H9 (cell line): Measurements from ENCODE around the gene SLX4. TPM values are rescaled to one million over a fixed set of nuclear protein-coding genes. Genes with fewer than 3 reads are reported as not detected.

Source experiments
- DNase-seq: peaks from one replicate; pipeline ENCODE4 v3.0.0-alpha.2; 2017
- H2AFZ ChIP-seq: one replicate; pipeline ENCODE4 v1.6.1; 2013; ENCODE audit warnings: mild to moderate bottlenecking, low read length, control low read depth, moderate library complexity
- H2AK5ac ChIP-seq: 2 replicates; pipeline ENCODE4 v1.6.1; 2013; ENCODE audit warnings: low read length, control low read depth, mixed read lengths; ENCODE audit not compliant: insufficient read length
- H2BK120ac ChIP-seq: one replicate; pipeline ENCODE4 v1.6.1; 2013; ENCODE audit warnings: low read depth, mild to moderate bottlenecking, low read length, control low read depth, inconsistent platforms; ENCODE audit not compliant: poor library complexity, severe bottlenecking
- H2BK12ac ChIP-seq: 2 replicates; pipeline ENCODE4 v1.6.1; 2013; ENCODE audit warnings: low read length, control low read depth, mixed read lengths, low read depth; ENCODE audit not compliant: insufficient read length
- H2BK15ac ChIP-seq: 2 replicates; pipeline ENCODE4 v1.6.1; 2013; ENCODE audit warnings: low read depth, low read length, control low read depth
- H2BK20ac ChIP-seq: one replicate; pipeline ENCODE4 v1.6.1; 2013; ENCODE audit warnings: low read depth, mild to moderate bottlenecking, low read length, control low read depth, inconsistent platforms; ENCODE audit not compliant: poor library complexity, severe bottlenecking
- H2BK5ac ChIP-seq: 2 replicates; pipeline ENCODE4 v1.6.1; 2013; ENCODE audit warnings: low read length, control low read depth, mixed read lengths; ENCODE audit not compliant: insufficient read length
- H3K14ac ChIP-seq: 2 replicates; pipeline ENCODE4 v1.6.1; 2013; ENCODE audit warnings: low read length, control low read depth; ENCODE audit not compliant: insufficient read depth
- H3K18ac ChIP-seq: 2 replicates; pipeline ENCODE4 v1.6.1; 2013; ENCODE audit warnings: low read depth, mild to moderate bottlenecking, mixed read lengths, low read length, control low read depth; ENCODE audit not compliant: insufficient read length
- H3K23ac ChIP-seq: 2 replicates; pipeline ENCODE4 v1.6.1; 2013; ENCODE audit warnings: low read length, control low read depth, mixed read lengths, low read depth; ENCODE audit not compliant: insufficient read length
- H3K23me2 ChIP-seq: 2 replicates; pipeline ENCODE4 v1.6.1; 2013; ENCODE audit warnings: low read depth, mild to moderate bottlenecking, mixed read lengths, low read length, control low read depth; ENCODE audit not compliant: insufficient read length, poor library complexity, severe bottlenecking
- H3K27ac ChIP-seq: 2 replicates; pipeline ENCODE4 v1.5.1; 2013; ENCODE audit warnings: low read length, control low read depth, mixed read lengths, low read depth; ENCODE audit not compliant: insufficient read length
- H3K27me3 ChIP-seq: 2 replicates; pipeline ENCODE4 v1.6.1; 2013; ENCODE audit warnings: low read length, control low read depth, inconsistent platforms; ENCODE audit not compliant: insufficient read depth
- H3K4ac ChIP-seq: 2 replicates; pipeline ENCODE4 v1.6.1; 2013; ENCODE audit warnings: low read depth, mild to moderate bottlenecking, control low read depth, inconsistent platforms, low read length, moderate library complexity
- H3K4me1 ChIP-seq: 2 replicates; pipeline ENCODE4 v1.6.1; 2013; ENCODE audit warnings: low read length, control low read depth, inconsistent platforms; ENCODE audit not compliant: insufficient read depth
- H3K4me2 ChIP-seq: 2 replicates; pipeline ENCODE4 v1.6.1; 2013; ENCODE audit warnings: low read length, control low read depth, mixed read lengths; ENCODE audit not compliant: insufficient read length, insufficient read depth
- H3K56ac ChIP-seq: 2 replicates; pipeline ENCODE4 v1.6.1; 2013; ENCODE audit warnings: low read depth, mild to moderate bottlenecking, mixed read lengths, low read length, control low read depth; ENCODE audit not compliant: insufficient read length
- H3K79me1 ChIP-seq: 2 replicates; pipeline ENCODE4 v1.6.1; 2013; ENCODE audit warnings: low read depth, mild to moderate bottlenecking, moderate library complexity, low read length, control low read depth, inconsistent platforms; ENCODE audit not compliant: insufficient read depth, poor library complexity, severe bottlenecking
- H3K79me2 ChIP-seq: 2 replicates; pipeline ENCODE4 v1.6.1; 2013; ENCODE audit warnings: low read length, control low read depth, inconsistent platforms; ENCODE audit not compliant: insufficient read depth
- H3K9ac ChIP-seq: 2 replicates; pipeline ENCODE4 v1.6.1; 2013; ENCODE audit warnings: low read length, control low read depth, mixed read lengths; ENCODE audit not compliant: insufficient read length; ENCODE audit errors: extremely low read depth
- H3K9me3 ChIP-seq: one replicate; pipeline ENCODE4 v1.6.1; 2013; ENCODE audit warnings: low read depth, low read length, inconsistent platforms; ENCODE audit not compliant: control insufficient read depth
- H3T11ph ChIP-seq: one replicate; pipeline ENCODE4 v1.6.1; 2013; ENCODE audit warnings: mild to moderate bottlenecking, low read length, control low read depth, inconsistent platforms
- H4K20me1 ChIP-seq: one replicate; pipeline ENCODE4 v1.6.1; 2013; ENCODE audit not compliant: control insufficient read depth, insufficient read length, insufficient read depth
- H4K5ac ChIP-seq: 2 replicates; pipeline ENCODE4 v1.6.1; 2013; ENCODE audit warnings: low read depth, mild to moderate bottlenecking, mixed read lengths, low read length, control low read depth; ENCODE audit not compliant: insufficient read length
- H4K8ac ChIP-seq: replicated peaks from 2 replicates; pipeline ENCODE4 v1.6.1; 2013; ENCODE audit warnings: low read length, control low read depth, mixed read lengths, low read depth; ENCODE audit not compliant: insufficient read length
- H4K91ac ChIP-seq: 2 replicates; pipeline ENCODE4 v1.6.1; 2013; ENCODE audit warnings: low read depth, mild to moderate bottlenecking, moderate library complexity, mixed read lengths, low read length, control low read depth; ENCODE audit not compliant: insufficient read length
- H3K27ac Mint-ChIP-seq, 3 experiments: 2 replicates in 2 of 3; 3 replicates in 1 of 3; pipeline ENCODE4 v1.8.0; 2020 to 2021; ENCODE audit warnings: mixed read lengths in 3 of 3, mild to moderate bottlenecking in 1 of 3, moderate library complexity in 1 of 3
- H3K27me3 Mint-ChIP-seq: 2 replicates; pipeline ENCODE4 v1.8.0; 2021; ENCODE audit warnings: low read depth, mild to moderate bottlenecking, moderate library complexity, mixed read lengths
- H3K36me3 Mint-ChIP-seq, 3 experiments: 2 replicates in 2 of 3; 3 replicates in 1 of 3; pipeline ENCODE4 v1.8.0; 2020 to 2021; ENCODE audit warnings: low read depth in 3 of 3, mixed read lengths in 3 of 3; ENCODE audit not compliant: insufficient read depth in 1 of 3
- H3K4me1 Mint-ChIP-seq, 2 experiments: 2 replicates each; pipeline ENCODE4 v1.8.0; 2020; ENCODE audit warnings: mixed read lengths in 2 of 2
- H3K4me3 Mint-ChIP-seq, 2 experiments: 2 replicates in 1 of 2; 3 replicates in 1 of 2; pipeline ENCODE4 v1.8.0; 2020 to 2021; ENCODE audit warnings: mild to moderate bottlenecking in 2 of 2, mixed read lengths in 2 of 2, moderate library complexity in 1 of 2
- H3K9me3 Mint-ChIP-seq, 2 experiments: 2 replicates in 1 of 2; 3 replicates in 1 of 2; pipeline ENCODE4 v1.8.0; 2020; ENCODE audit warnings: mild to moderate bottlenecking in 2 of 2, mixed read lengths in 2 of 2, moderate library complexity in 1 of 2
- CTCF ChIP-seq: fragments of 200-600 bp; sonication (generic); conservative IDR thresholded peaks from 3 replicates; pipeline ENCODE4 v1.8.0; 2021; ENCODE audit warnings: antibody characterized with exemption, mild to moderate bottlenecking
- WGBS: extraction: QIAGEN DNeasy Blood & Tissue Kit; methylation state at CpG from one replicate; pipeline ENCODE4 v1.1.7; 2013; ENCODE audit warnings: missing lambda C conversion rate, low lambda C conversion rate, mixed read lengths; ENCODE audit not compliant: insufficient read length; ENCODE audit errors: extremely low coverage; 5-methylcytosine and 5-hydroxymethylcytosine counted together
- total RNA-seq: library from RNA; stranded (reverse); gene quantifications from 2 replicates; pipeline ENCODE4 v1.2.1, GENCODE V29; 2021

The SLX4 gene
- total RNA-seq, 1 experiment from 2014 or later, result 9.9 TPM

- no peak overlapping the region for H4K8ac ChIP-seq
- H4K20me1 ChIP-seq, result no peaks in the 10 kb centered on the region
- no peaks in the 10 kb centered on the region for H3K9me3 ChIP-seq
- H2BK12ac ChIP-seq, result no peak overlapping the region
- Mint-ChIP-seq H3K4me3 (no peak overlapping the region), H3K27ac (peak overlapping the region in 2 of 3 experiments; percentile 73 to 78; a peak in 4 of 7 replicates), H3K36me3 (peaks cover 0 to 6% (median 5%) of the 10 kb centered on the region in 3 experiments), H3K4me1 (peaks cover 55 to 56% of the 10 kb centered on the region in 2 experiments), H3K9me3 (peaks cover 3 to 9% of the 10 kb centered on the region in 2 experiments; a peak in 4 of 5 replicates), H3K27me3 (no peaks in the 10 kb centered on the region)
- peaks cover 8% of the 10 kb centered on the region for H3K4me1 ChIP-seq
- peaks cover 4% of the 10 kb centered on the region for H3K23me2 ChIP-seq
- no peak overlapping the region for H2AK5ac ChIP-seq
- H3K4me2 ChIP-seq, result no peak overlapping the region
- no peak overlapping the region for H2BK20ac ChIP-seq
- no peak overlapping the region for H3K56ac ChIP-seq
- no peak overlapping the region for H3K9ac ChIP-seq
- H3K4ac ChIP-seq, result no peak overlapping the region
- no peak overlapping the region for H3T11ph ChIP-seq
- H3K79me1 ChIP-seq, result no peaks in the 10 kb centered on the region
- TF ChIP-seq CTCF, result no peak
- no CpG with 5 or more reads among the region's 14 CpGs for WGBS
- H3K79me2 ChIP-seq, result no peaks in the 10 kb centered on the region
- H2BK120ac ChIP-seq, result no peak overlapping the region
- H3K27me3 ChIP-seq, result no peaks in the 10 kb centered on the region
- no peak overlapping the region for H3K27ac ChIP-seq
- no peak overlapping the region for H3K18ac ChIP-seq
- H3K23ac ChIP-seq, result no peak overlapping the region
- no peak overlapping the region for H2AFZ ChIP-seq
- no peak overlapping the region for H4K5ac ChIP-seq
- H2BK15ac ChIP-seq, result no peak overlapping the region
- no peak overlapping the region for H4K91ac ChIP-seq
- DNase-seq, result no peak
- no peak overlapping the region for H3K14ac ChIP-seq
- no peak overlapping the region for H2BK5ac ChIP-seq
These were observed 31.8 kb upstream of the SLX4 start for GRCh38 chr16:3643095-3643730.
